HepG2 (cell line): ENCODE results near the gene IGF1.

Experiments
- ARNT ChIP-seq: fragments of 450-650 bp; IDR thresholded peaks from 2 replicates; pipeline ENCODE4 v1.6.1; 2017
- CCAR2 ChIP-seq: fragments of 200-400 bp; formaldehyde crosslinking; optimal IDR thresholded peaks from 2 replicates; pipeline ENCODE3; 2018; ENCODE audit warnings: low read depth, mild to moderate bottlenecking, low read length, moderate library complexity
- NFE2L1 ChIP-seq: sonication (generic); formaldehyde crosslinking; IDR thresholded peaks from 2 replicates; pipeline ENCODE4 v1.4.0; 2020; ENCODE audit warnings: missing genetic modification reagents, mild to moderate bottlenecking, borderline replicate concordance
- POLR2A ChIP-seq, 2 experiments: IDR thresholded peaks; 2 replicates each; pipeline ENCODE4 v1.6.1; 2011; ENCODE audit warnings: low read depth in 2 of 2, low read length in 2 of 2, mild to moderate bottlenecking in 1 of 2, moderate library complexity in 1 of 2; ENCODE audit not compliant: insufficient read depth in 1 of 2
- ZFP37 ChIP-seq: sonication (generic); formaldehyde crosslinking; IDR thresholded peaks from 2 replicates; pipeline ENCODE4 v1.4.0; 2020; ENCODE audit warnings: missing genetic modification reagents, borderline replicate concordance
- ZNF180 ChIP-seq: sonication (generic); formaldehyde crosslinking; IDR thresholded peaks from 2 replicates; pipeline ENCODE4 v1.4.0; 2020; ENCODE audit warnings: low read depth, missing genetic modification reagents, borderline replicate concordance
- ZNF33A ChIP-seq: sonication (generic); formaldehyde crosslinking; IDR thresholded peaks from 2 replicates; pipeline ENCODE4 v1.5.1; 2020; ENCODE audit warnings: missing genetic modification reagents, mild to moderate bottlenecking, moderate library complexity, borderline replicate concordance
- ZNF556 ChIP-seq: sonication (generic); formaldehyde crosslinking; IDR thresholded peaks from 2 replicates; pipeline ENCODE4 v1.4.0; 2020; ENCODE audit warnings: mild to moderate bottlenecking, missing genetic modification reagents, borderline replicate concordance
- ZNF605 ChIP-seq: sonication (generic); formaldehyde crosslinking; IDR thresholded peaks from 2 replicates; pipeline ENCODE4 v1.8.0; 2022; ENCODE audit warnings: mild to moderate bottlenecking, missing genetic modification reagents

DNA sequence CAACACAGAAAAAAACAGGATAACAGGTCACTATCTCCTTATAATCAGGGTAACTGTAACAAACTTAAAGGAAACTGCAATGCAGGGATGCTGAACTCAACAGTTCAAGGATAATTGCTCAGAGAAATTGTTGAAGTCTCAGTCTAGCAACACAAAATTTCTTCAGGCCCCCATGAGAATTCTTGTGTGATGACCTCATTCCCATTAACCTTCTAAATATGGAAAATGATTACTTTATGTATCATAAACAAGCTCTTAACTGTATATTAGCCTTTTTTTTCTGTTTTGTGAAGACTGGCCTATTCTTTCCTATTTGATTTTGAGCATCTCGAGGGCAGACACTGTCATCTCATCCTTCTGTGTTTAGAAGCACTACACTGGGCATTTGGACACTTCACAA, 47.1 kb downstream of the IGF1 start:
- TF ChIP-seq CCAR2 (no peak), ZNF556 (CRISPR knock-in tag) (no peak), ZNF33A (CRISPR knock-in tag) (no peak), NFE2L1 (CRISPR knock-in tag) (no peak), ZFP37 (no peak), POLR2A (IDR thresholded peaks at IDR 0.05; ENCODE audit: insufficient read depth in 1 of 2, low read depth in 2 of 2, low read length in 2 of 2) (no peak), ZNF605 (no peak), ZNF180 (CRISPR knock-in tag) (no peak), ARNT (no peak)
